ENCODE measurements around the gene PDLIM1. TPM values are rescaled to one million over a fixed set of nuclear protein-coding genes. Genes with fewer than 3 reads are reported as not detected.

PDLIM1 gene
- total RNA-seq, 2 donors from 2014 or later: 126 to 130 TPM

DNA sequence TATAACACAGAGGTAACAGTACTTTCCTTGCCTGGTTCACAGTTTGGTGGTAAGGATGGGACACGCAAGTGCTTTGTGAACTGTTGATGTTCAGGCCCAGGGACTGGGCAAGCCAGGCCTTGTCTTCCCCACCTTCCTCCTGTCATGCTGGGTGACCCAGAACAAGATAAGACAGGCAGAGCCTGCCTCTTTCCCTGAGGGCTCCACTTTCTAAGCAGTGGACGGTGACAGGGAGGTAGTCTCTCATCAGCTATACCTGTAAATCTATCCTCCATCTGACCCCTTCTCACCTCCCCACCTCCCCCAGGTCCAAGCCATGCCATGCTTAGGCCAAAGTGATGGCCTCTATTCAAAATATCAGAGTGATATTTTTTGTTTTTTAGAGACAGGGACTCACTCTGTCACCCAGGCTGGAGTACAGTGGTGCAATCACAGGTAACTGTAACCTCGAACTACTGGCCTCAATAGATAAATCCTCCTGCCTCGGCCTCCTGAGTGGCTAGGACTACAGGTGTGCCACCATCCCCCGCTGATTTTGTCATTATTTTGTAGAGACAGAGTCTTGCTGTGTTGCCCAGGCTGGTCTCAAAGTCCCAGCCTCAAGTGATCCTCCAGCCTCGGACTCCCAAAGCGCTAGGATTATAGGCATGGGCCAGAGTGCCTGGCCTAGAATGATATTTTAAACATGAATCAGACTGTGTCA is 42.8 kb downstream of the PDLIM1 start:
- no peak overlapping the region for H3K4me3 ChIP-seq
- peak; percentile 60 for DNase-seq (ENCODE audit: low spot score)
- no peaks in the 10 kb centered on the region for H3K27me3 ChIP-seq
- no peak for TF ChIP-seq CTCF (IDR thresholded peaks at IDR 0.05)
- no peaks in the 10 kb centered on the region for H3K9me3 ChIP-seq
- peak overlapping the region; percentile 59 to 65 for H3K27ac ChIP-seq
- peaks cover 0 to 52% of the 10 kb centered on the region in 2 donors for H3K4me1 ChIP-seq
- peaks cover 33% of the 10 kb centered on the region for H3K36me3 ChIP-seq

DNA sequence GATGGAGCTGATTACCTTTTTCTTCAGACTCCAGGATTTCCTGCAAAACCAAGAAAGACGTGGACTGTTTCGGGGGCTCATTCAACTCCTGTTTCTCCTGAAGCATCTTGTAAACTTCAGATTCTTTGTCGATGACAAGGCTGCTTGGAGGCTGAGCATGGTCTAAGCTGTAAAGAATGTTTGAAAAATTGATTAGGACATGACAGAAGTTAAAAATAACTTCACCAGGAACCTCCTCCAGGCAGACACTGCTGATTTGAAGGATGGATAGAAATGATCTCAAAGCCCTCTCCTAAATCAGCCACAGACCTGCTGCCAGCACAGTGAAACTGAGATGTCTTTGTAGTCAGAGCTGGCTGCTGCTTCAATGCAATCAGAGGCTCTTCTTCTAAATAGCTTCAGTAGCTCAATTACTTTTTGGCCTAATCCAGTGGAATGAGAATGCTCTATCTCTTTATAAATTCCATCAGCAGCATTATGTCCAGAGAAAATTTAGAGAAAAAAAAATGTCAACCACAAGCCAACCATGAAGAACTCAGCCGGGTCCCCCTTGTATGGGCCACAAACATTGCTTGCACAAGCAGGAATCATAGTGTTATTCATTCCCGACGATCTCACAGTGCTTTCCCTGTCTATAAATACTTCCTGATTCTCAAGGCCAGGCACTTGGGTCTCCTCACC is 43.5 kb downstream of the PDLIM1 start:
- H3K36me3 ChIP-seq: peaks cover 37% of the 10 kb centered on the region
- no peak for TF ChIP-seq CTCF (IDR thresholded peaks at IDR 0.05)
- H3K9me3 ChIP-seq: no peaks in the 10 kb centered on the region
- no peak overlapping the region for H3K4me3 ChIP-seq
- H3K27ac ChIP-seq: peak overlapping the region; percentile 59 to 65
- H3K4me1 ChIP-seq: peaks cover 0 to 55% of the 10 kb centered on the region in 2 donors
- H3K27me3 ChIP-seq: no peaks in the 10 kb centered on the region
- peak; percentile 55 for DNase-seq (ENCODE audit: low spot score)

- Histone ChIP-seq H3K36me3 (peaks cover 44% of the 10 kb centered on the region), H3K9me3 (no peaks in the 10 kb centered on the region), H3K27ac (peak overlapping the region; percentile 59 to 65), H3K4me3 (no peak overlapping the region), H3K27me3 (no peaks in the 10 kb centered on the region), H3K4me1 (peaks cover 0 to 49% of the 10 kb centered on the region in 2 donors)
- TF ChIP-seq CTCF (IDR thresholded peaks at IDR 0.05): peak; percentile 88 to 89
- peak; percentile 85 for DNase-seq (ENCODE audit: low spot score)
Measured at GRCh38 chr10:95246582-95247051, 44.2 kb downstream of the PDLIM1 start.

GRCh38 chr10:95245425-95246055 is 45.3 kb downstream of the PDLIM1 start:
- peaks cover 54% of the 10 kb centered on the region for H3K36me3 ChIP-seq
- no peak overlapping the region for H3K27ac ChIP-seq
- DNase-seq (ENCODE audit: low spot score): peak; percentile 49
- H3K27me3 ChIP-seq: no peaks in the 10 kb centered on the region
- no peaks in the 10 kb centered on the region for H3K9me3 ChIP-seq
- TF ChIP-seq CTCF (IDR thresholded peaks at IDR 0.05): no peak
- peaks cover 0 to 43% of the 10 kb centered on the region in 2 donors for H3K4me1 ChIP-seq
- H3K4me3 ChIP-seq: no peak overlapping the region

GRCh38 chr10:95244152-95244551 is 46.7 kb downstream of the PDLIM1 start:
- no peak for TF ChIP-seq CTCF (IDR thresholded peaks at IDR 0.05)
- Histone ChIP-seq H3K36me3 (peaks cover 66% of the 10 kb centered on the region), H3K27ac (no peak overlapping the region), H3K4me1 (peaks cover 0 to 33% of the 10 kb centered on the region in 2 donors), H3K4me3 (no peak overlapping the region), H3K27me3 (no peaks in the 10 kb centered on the region), H3K9me3 (no peaks in the 10 kb centered on the region)
- no peak for DNase-seq (ENCODE audit: low spot score)

Data from right atrium auricular region (tissue), 2 donors.